Medulla oblongata (tissue), 1 donor: ENCODE results near the gene SCFD2.
"Not testable (repeated sequence)": the region's sequence is repeated elsewhere in the genome, so short reads cannot be mapped to it uniquely, and the experiment has no call there.

Experiments
- DNase-seq: peaks from one replicate; pipeline ENCODE4 v3.0.0-alpha.2; 2015; ENCODE audit errors: extremely low spot score

SCFD2 gene

DNA sequence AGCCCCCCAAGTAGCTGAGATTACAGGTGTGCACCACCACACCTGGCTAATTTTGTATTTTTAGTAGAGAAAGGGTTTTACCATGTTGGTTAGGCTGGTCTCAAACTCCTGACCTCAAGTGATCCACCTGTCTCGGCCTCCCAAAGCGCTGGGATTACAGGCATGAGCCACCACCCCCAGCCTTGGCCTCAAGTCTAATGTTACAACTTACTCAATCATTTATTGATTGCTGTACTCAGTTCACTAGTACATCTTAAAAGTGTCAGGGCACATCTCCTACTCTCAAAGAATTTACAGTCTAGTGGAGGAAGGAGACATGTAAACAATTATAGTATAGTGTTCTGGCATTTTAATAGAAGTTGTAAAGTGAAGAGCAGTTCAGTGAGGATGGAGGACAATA is 19.5 kb downstream of the SCFD2 start:
- not testable (repeated sequence) for DNase-seq

GRCh38 chr4:53340145-53340544 is 25.7 kb downstream of the SCFD2 start:
- DNase-seq, result not testable (repeated sequence)

DNA sequence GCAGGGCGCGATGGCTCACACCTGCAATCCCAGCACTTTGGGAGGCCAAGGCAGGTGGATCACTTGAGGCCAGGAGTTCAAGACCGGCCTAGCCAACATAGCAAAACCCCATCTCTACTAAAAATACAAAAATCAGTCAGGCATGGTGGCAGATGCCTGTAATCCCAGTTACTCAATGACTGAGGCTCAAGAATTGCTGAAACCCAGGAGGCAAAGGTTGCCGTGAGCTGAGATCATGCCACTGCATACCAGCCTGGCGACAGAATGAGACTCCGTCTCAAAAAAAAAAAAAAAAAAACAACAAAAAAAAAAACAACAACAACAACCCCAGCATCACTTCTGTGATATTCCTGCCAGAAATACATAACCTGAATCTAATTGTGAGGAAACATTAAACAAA is 30.9 kb downstream of the SCFD2 start:
- DNase-seq, result not testable (repeated sequence)

DNA sequence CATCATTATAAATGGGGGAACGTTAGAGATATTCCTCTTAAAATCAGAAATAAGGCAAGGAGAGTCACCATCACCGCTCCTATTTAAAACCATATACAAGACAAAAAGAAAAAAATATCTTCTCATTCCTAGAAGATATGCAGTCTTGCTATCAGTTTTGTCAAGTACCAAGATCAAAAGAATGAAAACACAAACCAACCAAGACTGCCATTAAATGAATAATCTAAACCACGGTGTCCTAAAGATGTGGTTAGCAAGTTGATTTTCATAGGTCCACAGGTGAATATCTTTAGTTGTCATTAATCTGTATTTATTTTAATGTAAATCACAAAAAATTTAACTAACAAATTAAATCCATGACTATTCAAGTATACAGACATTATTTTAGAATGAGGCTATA is 39.3 kb downstream of the SCFD2 start:
- DNase-seq, result no peak

DNA sequence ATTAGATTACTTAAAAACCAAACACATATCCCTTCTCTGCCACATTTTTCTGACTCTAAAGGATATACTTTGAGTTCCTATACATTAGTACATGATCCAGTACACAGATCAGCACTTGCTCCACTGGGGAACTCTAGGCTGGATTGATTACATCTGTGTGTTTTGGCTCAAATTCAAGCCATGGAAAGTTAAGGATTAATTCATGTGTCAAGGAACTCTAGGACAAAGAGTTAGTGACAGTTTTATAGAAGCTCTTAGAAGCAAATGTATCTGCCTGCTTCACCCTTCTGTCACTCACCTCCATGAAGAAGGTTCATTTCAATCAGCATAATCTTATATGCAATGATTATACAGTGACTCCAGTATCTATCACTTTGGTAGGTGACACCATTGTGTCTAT is 43.2 kb downstream of the SCFD2 start:
- no peak for DNase-seq

- no peak for DNase-seq
These were observed 43.9 kb downstream of the SCFD2 start for GRCh38 chr4:53321984-53322289.

DNA sequence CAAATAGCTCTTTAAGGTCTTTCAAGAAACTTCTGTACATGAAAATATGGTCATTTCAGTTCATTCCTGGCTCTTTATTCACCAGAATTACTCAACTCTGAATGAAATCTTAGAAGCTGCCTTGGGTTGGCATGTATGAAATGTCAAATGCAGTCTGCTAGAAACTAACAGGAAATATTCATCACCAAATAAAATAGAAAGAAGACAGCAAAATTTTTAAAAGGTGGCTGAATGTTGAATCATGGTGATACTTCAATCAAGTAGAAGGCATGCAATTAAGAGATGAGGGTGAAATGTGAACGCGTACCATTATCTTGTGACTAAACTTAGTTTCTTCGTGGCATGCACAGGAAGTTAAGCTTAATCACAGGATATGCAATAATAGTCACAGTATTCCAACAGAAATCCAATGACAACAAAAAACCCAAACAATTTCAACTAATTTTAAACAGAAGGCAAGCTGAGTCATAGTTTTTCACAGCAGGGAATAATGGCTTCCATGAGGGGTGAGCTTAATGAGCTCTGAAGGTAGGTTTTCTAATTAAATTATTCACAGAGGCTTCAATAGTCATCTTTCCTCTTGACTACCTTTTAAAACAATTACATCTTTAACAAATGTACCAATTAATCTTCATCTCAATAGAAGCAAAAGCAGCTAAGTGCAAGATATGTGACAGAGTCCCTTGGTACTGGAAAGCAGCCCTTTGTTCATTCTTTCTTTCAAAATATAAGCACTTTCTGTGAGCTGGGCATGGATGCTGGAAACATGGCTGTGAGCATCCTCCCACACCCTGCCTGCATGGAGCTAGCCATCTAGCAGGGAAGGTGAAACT is 44.5 kb downstream of the SCFD2 start:
- no peak for DNase-seq

DNA sequence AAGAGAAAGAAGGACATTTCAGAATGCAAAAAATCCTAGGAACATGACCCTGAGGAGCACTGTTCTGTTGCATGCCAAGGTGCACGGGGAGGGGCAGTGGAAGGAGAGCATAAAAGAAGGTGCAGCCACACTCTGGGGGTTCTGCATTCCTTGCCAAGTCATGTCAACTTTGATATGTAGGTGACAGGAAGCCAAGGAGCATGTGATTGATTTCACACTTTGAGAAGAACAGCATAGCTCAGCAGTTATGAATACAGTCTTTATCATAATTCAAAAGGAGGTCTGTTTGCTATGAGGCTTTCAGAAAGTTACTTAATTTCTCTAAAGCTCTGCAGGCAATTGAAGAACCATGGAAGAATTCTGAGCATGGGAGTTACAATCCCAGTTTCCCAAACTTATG is 50.6 kb downstream of the SCFD2 start:
- DNase-seq, result no peak

GRCh38 chr4:53314252-53314651 is 51.6 kb downstream of the SCFD2 start:
- DNase-seq, result peak; percentile 50

DNA sequence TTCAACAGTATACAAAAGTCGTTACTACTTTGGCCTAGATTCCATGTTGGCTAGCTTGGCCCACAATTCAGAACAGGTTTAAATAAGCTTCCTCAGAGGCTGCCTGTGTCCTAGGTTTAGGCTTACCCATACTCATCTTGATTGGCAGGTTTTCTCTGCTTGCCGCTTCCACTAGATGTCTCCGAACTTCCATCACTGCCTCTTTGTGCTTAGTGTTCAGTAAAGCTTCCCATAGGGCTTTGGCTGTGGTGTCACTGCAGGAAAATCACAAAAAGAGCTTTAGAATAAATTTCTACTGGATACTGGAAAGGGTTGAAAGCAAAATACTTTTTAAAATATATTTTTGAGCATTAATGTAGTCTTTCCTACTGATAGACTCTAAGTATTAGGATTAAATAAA is 52.4 kb downstream of the SCFD2 start:
- DNase-seq, result peak; percentile 79

DNA sequence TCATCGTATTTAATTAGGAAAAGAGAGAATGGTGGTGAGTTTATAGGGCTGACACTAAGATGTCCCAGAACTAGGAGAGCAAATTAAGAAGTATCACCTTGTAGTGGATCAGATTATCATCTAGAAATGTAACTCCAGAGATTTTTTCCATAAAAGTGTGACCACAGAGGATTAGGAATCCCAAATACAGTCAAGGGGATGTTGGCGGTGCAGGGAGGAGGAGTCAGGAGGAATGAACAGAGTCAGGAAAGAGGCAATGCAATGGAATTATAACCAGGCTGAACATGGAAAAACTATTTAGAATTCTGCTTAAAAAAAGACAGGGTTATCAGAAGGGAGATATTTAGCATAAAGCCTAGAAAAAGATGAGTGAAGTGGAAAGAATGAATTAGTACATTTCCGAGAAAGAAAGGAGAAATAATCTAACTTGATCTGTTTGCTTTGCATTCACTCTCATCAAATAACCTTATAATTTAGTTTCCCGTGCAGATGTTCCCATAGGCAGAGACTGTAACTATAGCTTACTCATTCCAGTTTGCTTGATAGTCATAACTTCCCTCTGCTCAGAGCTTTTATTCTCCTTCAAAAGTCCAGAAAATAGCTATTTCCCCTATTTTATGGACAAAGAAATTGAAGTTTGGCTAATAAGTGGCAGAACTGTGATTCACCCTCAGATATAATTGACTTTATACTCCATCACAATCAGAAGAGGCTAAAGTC is 56.4 kb downstream of the SCFD2 start:
- no peak for DNase-seq

GRCh38 chr4:53307819-53308780 is 57.8 kb downstream of the SCFD2 start:
- no peak for DNase-seq

- DNase-seq, result no peak
These were observed 58.7 kb downstream of the SCFD2 start for GRCh38 chr4:53307210-53307609.

DNA sequence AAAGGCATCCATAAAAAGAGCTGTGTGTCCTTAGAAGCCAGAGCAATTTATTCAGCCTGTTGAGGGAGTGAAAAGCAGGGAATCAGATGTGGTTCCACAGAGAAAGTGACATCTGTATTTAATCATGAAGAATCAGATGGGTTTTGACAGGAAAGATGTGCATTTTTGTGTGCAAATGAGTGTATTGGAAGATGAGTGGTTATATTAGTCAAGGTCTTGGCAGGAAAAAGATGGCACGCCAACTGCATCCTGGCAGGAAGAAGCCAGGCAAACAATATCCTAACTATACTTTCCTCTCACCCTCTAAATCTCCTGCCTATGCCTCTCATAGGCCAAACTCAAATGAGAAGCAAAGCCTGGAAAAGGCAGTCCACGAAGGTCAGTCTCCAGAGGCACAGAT is 59.1 kb downstream of the SCFD2 start:
- DNase-seq, result no peak

DNA sequence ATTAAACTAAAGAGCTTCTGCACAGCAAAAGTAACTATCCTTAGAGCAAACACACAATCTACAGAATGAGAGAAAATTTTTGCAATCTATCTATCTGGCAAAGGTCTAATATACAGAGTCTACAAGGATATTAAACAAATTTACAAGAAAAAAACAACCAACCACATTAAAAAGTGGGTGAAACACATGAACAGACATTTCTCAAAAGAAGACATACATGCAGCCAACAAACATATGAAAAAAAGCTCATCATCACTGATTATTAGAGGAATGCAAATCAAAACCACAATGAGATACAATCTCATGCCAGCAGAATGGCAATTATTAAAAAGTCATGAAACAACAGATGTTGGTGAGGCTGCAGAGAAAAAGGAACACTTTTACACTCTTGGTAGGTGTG is 73.7 kb downstream of the SCFD2 start:
- DNase-seq, result not testable (repeated sequence)

- DNase-seq, result no peak
These were observed 84.4 kb downstream of the SCFD2 start for GRCh38 chr4:53281438-53281837.

DNA sequence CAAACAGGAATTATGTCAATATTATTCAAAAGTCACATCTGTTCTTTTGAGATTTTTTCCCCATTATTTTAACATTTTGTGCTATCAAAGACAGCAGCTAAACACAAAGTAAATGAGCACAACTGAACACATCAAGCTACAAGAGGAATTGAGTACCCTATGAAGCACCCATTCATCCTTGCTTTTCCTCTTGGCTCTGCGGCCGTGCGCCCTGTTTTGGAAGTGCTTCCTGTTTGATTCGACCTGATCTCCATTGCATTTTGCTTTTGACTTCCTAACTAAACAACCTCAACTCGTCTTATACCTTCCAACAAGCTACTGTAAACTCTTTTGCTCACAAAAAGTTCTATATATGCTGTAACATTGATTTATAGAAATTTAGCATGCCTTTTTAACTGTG is 85.0 kb downstream of the SCFD2 start:
- DNase-seq, result no peak

- DNase-seq, result no peak
These were observed 91.1 kb downstream of the SCFD2 start for GRCh38 chr4:53274609-53275268.

DNA sequence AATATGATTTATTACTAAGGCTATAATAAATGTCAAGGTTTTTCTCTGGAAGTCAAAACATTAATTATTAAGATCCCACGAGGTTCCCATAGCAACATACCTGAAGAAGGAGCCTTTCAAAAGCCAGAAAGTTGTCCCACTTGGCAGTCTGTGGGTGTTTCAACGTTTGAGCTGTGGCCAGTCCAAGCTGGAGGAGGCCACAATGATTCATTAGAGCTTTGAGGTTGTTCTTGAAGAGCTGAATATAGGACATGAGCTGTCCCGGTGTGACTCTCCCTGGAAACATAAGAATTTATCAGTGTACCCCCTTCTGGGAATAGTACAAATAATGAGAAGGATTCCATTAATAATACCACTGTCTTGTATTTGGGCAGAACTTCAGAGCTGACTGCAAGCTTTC is 92.1 kb downstream of the SCFD2 start:
- no peak for DNase-seq

DNA sequence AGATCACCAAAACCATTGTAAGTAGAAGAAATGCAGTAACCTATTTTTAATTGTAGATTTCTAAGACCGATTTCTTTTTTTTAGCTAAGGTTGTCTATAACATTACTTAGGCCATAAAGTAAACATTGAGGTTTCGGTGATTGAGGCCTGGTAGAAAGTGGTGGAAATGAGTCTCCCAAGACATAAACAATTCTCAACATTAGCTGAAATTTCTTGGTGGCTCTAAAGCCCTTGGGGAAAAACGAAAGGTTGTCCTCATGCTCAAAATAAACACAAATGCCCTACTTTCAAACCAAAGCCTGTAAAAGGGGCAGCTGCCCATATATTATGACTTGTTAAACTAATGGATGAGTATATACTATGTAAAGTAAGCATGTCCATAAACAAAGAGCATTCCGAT is 98.8 kb downstream of the SCFD2 start:
- no peak for DNase-seq

GRCh38 chr4:53255986-53256385 is 109.9 kb downstream of the SCFD2 start:
- DNase-seq, result not testable (repeated sequence)

GRCh38 chr4:53240573-53240972 is 125.3 kb downstream of the SCFD2 start:
- no peak for DNase-seq
